HepG2 (cell line): ENCODE data around the gene TSPAN9.

Experiments used
- CHD2 ChIP-seq: IDR thresholded peaks from 2 replicates; pipeline ENCODE4 v1.6.1; 2011; ENCODE audit warnings: low read depth, low read length, improper control_type of control experiment
- CTCF ChIP-seq: sonication (generic); formaldehyde crosslinking; IDR thresholded peaks from 2 replicates; pipeline ENCODE4 v1.5.0; 2020; ENCODE audit warnings: mild to moderate bottlenecking, missing genetic modification reagents, moderate library complexity
- HOMEZ ChIP-seq: IDR thresholded peaks from 2 replicates; pipeline ENCODE4 v1.6.1; 2016; ENCODE audit warnings: low read depth
- MLX ChIP-seq: IDR thresholded peaks from 2 replicates; pipeline ENCODE4 v1.6.1; 2016
- NFATC3 ChIP-seq: sonication (generic); formaldehyde crosslinking; IDR thresholded peaks from 2 replicates; pipeline ENCODE4 v1.5.1; 2020; ENCODE audit warnings: mild to moderate bottlenecking, missing genetic modification reagents

GRCh38 chr12:3155702-3156370, 78.7 kb downstream of the TSPAN9 start:
- no peak for TF ChIP-seq CTCF (CRISPR knock-in tag)
- no peak for TF ChIP-seq CHD2
- TF ChIP-seq MLX (CRISPR knock-in tag) = no peak
- no peak for TF ChIP-seq NFATC3 (CRISPR knock-in tag)
- no peak for TF ChIP-seq HOMEZ (CRISPR knock-in tag)
